ENCODE measurements around the gene HIVEP3.

HIVEP3 gene

GRCh38 chr1:41621256-41621655 is 297.5 kb downstream of the HIVEP3 start:
- DNase-seq, result no peak

GRCh38 chr1:41620365-41621169 is 298.2 kb downstream of the HIVEP3 start:
- DNase-seq, result no peak

GRCh38 chr1:41619511-41620364 is 299.0 kb downstream of the HIVEP3 start:
- DNase-seq, result no peak

- no peak for DNase-seq
These were observed 299.9 kb downstream of the HIVEP3 start for GRCh38 chr1:41618871-41619270.

DNA sequence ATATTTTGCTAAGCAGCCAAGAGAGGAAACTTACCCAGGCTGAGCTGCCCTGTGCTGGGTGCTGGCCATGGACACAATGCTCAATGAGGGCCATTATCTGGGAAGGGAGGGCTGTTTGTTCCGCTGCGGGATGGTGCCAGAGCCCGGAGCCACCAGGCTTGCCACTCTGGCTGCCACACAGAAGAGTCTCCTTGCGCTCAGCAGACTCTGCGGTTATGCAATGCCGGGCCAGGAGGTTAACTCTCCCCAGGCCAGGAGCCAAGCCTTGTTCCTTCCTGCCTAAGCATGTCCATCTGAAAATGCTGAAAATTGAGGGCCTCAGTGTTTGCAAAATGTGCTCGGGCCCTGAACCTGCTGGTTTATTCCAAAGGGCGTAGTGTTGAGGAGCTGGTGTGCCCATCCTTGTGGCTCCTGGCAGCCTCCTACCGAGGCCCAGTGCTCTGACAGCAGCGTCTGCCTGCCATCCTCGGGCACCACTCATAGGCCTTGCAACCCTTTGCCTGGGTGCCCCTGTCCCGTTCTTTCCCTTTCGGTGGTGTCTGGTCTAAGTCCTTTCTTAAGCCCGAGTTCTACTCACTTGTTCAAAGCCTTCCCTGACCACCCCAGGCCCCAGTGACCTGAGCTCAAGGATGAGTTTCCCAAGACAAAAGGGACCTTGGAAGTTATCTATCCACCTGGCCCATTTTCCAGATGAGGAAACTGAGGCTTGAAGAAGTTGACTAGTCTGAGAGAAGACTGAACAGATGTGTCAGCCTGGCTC is 300.5 kb downstream of the HIVEP3 start:
- no peak for DNase-seq

- DNase-seq, result no peak
These were observed 301.4 kb downstream of the HIVEP3 start for GRCh38 chr1:41617336-41617735.

- DNase-seq, result no peak
These were observed 302.2 kb downstream of the HIVEP3 start for GRCh38 chr1:41616563-41616962.

GRCh38 chr1:41615981-41616380 is 302.7 kb downstream of the HIVEP3 start:
- DNase-seq, result no peak

DNA sequence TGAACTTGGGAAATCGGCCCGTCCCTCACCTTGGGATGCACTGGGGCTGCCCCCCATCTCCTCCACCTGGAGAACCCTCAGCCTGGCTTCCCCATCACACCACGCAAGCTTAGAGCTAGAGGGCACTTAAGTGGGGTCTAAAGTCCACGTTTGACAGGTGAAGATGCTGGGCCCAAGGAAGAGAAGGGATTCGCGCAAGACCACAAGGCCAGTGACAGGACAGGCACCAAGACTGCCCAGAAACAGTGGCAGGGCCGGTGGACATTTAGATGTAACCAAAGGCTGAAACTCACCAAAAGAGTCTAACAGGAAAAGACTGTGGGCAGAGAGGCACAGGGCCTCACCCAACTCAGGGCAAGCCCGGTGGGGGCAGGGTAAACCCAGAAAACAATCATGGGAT is 303.4 kb downstream of the HIVEP3 start:
- no peak for DNase-seq

DNA sequence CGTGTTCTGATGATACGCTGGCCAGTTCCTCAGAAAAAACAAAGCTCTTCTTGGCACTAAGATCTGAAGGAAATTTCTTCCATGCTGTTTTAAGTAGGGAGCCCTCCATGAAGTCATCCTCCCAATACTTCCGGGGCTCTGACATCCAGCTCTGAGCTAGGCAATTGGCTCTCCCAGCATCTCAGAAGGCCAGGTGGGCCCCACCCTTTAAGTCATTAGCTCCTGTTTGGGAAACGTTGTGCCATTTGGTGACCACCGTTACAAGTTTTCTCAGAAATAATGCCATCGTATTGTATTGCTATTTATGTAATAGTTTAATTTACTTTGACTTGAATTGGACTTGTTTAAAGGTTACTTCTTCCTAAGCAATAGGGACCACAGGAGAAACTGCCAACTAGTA is 303.9 kb downstream of the HIVEP3 start:
- no peak for DNase-seq

DNA sequence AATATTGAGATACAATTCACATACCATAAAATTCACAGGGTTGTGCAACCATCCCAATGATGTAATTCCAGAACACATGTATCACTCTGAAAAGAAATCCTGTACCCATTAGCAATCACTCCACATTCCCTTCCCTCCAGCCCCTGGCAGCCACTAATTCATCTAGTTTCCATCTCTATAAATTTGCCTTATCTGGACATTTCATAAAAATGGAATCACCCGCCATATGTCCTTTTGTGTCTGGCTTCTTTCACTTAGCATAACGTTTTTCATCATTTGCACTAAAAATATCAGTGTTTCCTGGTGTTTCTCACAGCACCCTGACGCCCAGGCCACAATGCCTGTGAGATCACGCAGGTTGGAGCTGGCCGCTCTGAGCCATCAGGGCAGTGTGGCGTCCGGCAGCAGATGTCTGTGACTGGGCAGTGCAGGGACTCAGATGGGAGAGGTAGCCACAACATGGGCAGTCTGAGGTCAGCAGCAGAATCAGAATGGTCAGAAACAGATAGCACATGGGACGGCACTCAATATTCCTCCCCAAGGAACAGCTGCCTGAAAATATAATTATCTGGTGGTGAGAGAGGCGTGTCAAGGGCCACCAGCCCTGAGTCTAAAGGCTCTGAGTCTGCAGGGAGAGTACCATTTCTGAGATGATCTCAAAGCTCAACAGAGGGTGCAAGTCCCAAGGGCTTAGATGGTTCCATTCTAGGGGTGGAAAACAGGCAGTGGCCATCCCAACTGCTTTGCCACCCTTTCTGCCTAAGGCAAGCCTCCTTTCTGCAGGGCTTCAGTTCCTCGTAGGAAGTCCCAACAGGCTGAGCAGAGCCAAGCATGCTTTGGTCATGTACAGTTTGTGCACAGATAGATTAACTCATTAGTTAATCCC is 304.8 kb downstream of the HIVEP3 start:
- no peak for DNase-seq

GRCh38 chr1:41612953-41613352 is 305.8 kb downstream of the HIVEP3 start:
- no peak for DNase-seq

DNA sequence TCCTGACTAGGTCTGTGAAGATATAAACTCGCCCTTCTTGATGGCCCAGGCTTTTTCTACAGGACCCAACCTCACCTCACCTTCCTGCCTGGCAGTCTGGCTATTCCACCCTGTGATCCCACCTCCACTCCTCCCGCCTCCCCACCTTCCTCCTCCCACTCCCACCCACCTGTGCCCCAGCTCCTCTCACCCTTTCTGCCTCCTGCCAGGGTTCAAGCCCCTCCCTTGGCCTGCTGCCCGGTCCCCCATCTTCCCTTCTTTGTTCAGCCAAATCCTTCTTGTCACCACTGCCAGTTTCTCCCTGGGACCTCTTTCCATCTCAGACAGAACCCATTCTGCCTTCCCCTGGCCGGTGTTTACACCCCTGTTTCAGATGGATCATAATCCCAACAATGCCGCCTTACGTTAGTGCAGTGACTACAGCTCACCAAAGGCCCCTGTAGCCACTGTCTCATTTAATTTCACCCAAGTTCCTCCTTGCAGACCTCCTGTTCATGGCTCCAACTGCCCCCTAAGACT is 306.7 kb downstream of the HIVEP3 start:
- no peak for DNase-seq

- no peak for DNase-seq
These were observed 307.4 kb downstream of the HIVEP3 start for GRCh38 chr1:41611068-41611931.

- DNase-seq, result no peak
These were observed 308.4 kb downstream of the HIVEP3 start for GRCh38 chr1:41610361-41610760.

- DNase-seq, result no peak
These were observed 309.4 kb downstream of the HIVEP3 start for GRCh38 chr1:41609166-41609883.

DNA sequence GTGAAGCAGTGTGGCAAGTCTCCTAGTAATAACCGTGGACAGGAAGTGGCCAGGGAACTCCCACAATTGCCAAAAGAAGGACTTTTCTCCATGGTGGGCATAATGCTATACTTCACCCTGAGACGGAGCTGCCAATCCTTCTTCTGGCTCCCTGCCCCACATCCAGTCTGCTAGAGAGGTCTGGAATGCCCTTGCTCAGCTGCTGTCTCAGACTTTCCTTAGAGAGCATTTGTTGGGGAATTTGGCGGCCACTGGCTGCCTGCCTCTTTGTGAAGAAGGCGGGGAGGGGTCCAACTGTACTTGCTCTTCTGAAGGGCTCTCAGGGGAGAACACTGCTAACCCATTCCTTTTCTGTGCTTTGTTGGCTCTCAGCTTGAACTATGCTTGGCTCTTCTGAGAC is 310.5 kb downstream of the HIVEP3 start:
- DNase-seq, result no peak

GRCh38 chr1:41607808-41608207 is 310.9 kb downstream of the HIVEP3 start:
- DNase-seq, result no peak

- DNase-seq, result no peak
These were observed 318.8 kb downstream of the HIVEP3 start for GRCh38 chr1:41599912-41600311.

GRCh38 chr1:41598325-41598724 is 320.4 kb downstream of the HIVEP3 start:
- no peak for DNase-seq
